HCT116 (cell line): ENCODE measurements around the gene THYN1.

Experiments used
- EGR1 ChIP-seq: IDR thresholded peaks from 2 replicates; pipeline ENCODE4 v1.6.1; 2012; ENCODE audit warnings: low read depth
- EZH2 ChIP-seq: fragments of 200-600 bp; sonication (generic); IDR thresholded peaks from 2 replicates; pipeline ENCODE4 v1.6.1; 2017; ENCODE audit warnings: antibody characterized with exemption, mixed run types
- POLR2A ChIP-seq: IDR thresholded peaks from 2 replicates; pipeline ENCODE4 v1.7.0; 2011; ENCODE audit warnings: borderline replicate concordance; ENCODE audit not compliant: insufficient read depth, insufficient read length; ENCODE audit errors: extremely low read depth
- POLR2AphosphoS5 ChIP-seq: IDR thresholded peaks from 2 replicates; pipeline ENCODE4 v1.6.1; 2011; ENCODE audit warnings: mild to moderate bottlenecking, low read depth, low read length, moderate library complexity
- YY1 ChIP-seq: IDR thresholded peaks from 2 replicates; pipeline ENCODE4 v1.6.1; 2011; ENCODE audit warnings: low read length, low read depth, moderate library complexity, mild to moderate bottlenecking; ENCODE audit not compliant: insufficient replicate concordance; ENCODE audit errors: extremely low read depth
- ZFX ChIP-seq: fragments of 450-650 bp; IDR thresholded peaks from 2 replicates; pipeline ENCODE4 v1.6.1; 2017
- TF ChIP-seq, protein P1 (sequence below), 3 experiments: fragments of 200-600 bp in 1 of 3; sonication (generic) in 1 of 3; IDR thresholded peaks in 2 of 3; conservative IDR thresholded peaks in 1 of 3; 2 replicates each; pipeline ENCODE4 v1.5.1; 2012 to 2017; ENCODE audit warnings: low read depth in 2 of 3, low read length in 2 of 3, antibody characterized with exemption in 1 of 3, borderline replicate concordance in 1 of 3, control low read depth in 1 of 3, mild to moderate bottlenecking in 1 of 3, mixed read lengths in 1 of 3, mixed run types in 1 of 3, moderate library complexity in 1 of 3; ENCODE audit not compliant: insufficient read depth in 1 of 3
- TF ChIP-seq, protein P2 (sequence below): IDR thresholded peaks from 2 replicates; pipeline ENCODE4 v1.6.1; 2011; ENCODE audit warnings: mild to moderate bottlenecking, low read length, moderate library complexity; ENCODE audit not compliant: insufficient replicate concordance; ENCODE audit errors: extremely low read depth
- TF ChIP-seq, protein P3 (sequence below): IDR thresholded peaks from 2 replicates; pipeline ENCODE4 v1.6.1; 2012; ENCODE audit warnings: low read depth

DNA sequence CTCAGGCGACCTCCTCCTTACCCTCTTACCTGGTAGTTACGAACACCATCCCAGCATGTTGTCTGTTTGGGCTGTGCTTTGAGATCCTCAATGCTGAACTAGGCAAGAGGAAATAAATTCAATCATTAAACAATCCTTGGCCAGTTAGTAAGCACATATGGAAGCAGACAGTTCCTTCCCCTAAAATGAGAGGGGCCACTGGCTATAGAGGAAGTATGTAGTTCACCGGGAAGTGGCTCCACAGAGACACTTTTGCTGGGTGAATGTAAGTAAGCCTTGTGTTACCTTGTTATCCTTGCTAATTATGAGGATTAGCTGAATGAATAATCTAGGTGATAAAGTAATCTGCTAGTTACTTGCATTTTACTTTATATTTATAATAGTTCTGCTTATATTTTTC, 2.9 kb downstream of the THYN1 start:
- TF ChIP-seq, protein P1, sequence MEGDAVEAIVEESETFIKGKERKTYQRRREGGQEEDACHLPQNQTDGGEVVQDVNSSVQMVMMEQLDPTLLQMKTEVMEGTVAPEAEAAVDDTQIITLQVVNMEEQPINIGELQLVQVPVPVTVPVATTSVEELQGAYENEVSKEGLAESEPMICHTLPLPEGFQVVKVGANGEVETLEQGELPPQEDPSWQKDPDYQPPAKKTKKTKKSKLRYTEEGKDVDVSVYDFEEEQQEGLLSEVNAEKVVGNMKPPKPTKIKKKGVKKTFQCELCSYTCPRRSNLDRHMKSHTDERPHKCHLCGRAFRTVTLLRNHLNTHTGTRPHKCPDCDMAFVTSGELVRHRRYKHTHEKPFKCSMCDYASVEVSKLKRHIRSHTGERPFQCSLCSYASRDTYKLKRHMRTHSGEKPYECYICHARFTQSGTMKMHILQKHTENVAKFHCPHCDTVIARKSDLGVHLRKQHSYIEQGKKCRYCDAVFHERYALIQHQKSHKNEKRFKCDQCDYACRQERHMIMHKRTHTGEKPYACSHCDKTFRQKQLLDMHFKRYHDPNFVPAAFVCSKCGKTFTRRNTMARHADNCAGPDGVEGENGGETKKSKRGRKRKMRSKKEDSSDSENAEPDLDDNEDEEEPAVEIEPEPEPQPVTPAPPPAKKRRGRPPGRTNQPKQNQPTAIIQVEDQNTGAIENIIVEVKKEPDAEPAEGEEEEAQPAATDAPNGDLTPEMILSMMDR (IDR thresholded peaks at IDR 0.05 in 2 of 3, conservative IDR thresholded peaks at IDR 0.05 in 1 of 3; ENCODE audit: borderline replicate concordance in 1 of 3, insufficient read depth in 1 of 3, low read depth in 2 of 3, low read length in 2 of 3) = no peak
- TF ChIP-seq, protein P2, sequence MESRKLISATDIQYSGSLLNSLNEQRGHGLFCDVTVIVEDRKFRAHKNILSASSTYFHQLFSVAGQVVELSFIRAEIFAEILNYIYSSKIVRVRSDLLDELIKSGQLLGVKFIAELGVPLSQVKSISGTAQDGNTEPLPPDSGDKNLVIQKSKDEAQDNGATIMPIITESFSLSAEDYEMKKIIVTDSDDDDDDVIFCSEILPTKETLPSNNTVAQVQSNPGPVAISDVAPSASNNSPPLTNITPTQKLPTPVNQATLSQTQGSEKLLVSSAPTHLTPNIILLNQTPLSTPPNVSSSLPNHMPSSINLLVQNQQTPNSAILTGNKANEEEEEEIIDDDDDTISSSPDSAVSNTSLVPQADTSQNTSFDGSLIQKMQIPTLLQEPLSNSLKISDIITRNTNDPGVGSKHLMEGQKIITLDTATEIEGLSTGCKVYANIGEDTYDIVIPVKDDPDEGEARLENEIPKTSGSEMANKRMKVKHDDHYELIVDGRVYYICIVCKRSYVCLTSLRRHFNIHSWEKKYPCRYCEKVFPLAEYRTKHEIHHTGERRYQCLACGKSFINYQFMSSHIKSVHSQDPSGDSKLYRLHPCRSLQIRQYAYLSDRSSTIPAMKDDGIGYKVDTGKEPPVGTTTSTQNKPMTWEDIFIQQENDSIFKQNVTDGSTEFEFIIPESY = no peak
- TF ChIP-seq POLR2AphosphoS5 (no peak), EGR1 (no peak), POLR2A (no peak), YY1 (no peak), EZH2 (no peak), ZFX (no peak)
- TF ChIP-seq, protein P3, sequence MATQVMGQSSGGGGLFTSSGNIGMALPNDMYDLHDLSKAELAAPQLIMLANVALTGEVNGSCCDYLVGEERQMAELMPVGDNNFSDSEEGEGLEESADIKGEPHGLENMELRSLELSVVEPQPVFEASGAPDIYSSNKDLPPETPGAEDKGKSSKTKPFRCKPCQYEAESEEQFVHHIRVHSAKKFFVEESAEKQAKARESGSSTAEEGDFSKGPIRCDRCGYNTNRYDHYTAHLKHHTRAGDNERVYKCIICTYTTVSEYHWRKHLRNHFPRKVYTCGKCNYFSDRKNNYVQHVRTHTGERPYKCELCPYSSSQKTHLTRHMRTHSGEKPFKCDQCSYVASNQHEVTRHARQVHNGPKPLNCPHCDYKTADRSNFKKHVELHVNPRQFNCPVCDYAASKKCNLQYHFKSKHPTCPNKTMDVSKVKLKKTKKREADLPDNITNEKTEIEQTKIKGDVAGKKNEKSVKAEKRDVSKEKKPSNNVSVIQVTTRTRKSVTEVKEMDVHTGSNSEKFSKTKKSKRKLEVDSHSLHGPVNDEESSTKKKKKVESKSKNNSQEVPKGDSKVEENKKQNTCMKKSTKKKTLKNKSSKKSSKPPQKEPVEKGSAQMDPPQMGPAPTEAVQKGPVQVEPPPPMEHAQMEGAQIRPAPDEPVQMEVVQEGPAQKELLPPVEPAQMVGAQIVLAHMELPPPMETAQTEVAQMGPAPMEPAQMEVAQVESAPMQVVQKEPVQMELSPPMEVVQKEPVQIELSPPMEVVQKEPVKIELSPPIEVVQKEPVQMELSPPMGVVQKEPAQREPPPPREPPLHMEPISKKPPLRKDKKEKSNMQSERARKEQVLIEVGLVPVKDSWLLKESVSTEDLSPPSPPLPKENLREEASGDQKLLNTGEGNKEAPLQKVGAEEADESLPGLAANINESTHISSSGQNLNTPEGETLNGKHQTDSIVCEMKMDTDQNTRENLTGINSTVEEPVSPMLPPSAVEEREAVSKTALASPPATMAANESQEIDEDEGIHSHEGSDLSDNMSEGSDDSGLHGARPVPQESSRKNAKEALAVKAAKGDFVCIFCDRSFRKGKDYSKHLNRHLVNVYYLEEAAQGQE = no peak
